ENCODE measurements around the gene MRPS18C. TPM values are rescaled to one million over a fixed set of nuclear protein-coding genes. Genes with fewer than 3 reads are reported as not detected.

MRPS18C gene
- total RNA-seq: 10 to 100 TPM; 39.2 to 87.2 (median 48.5) TPM

DNA sequence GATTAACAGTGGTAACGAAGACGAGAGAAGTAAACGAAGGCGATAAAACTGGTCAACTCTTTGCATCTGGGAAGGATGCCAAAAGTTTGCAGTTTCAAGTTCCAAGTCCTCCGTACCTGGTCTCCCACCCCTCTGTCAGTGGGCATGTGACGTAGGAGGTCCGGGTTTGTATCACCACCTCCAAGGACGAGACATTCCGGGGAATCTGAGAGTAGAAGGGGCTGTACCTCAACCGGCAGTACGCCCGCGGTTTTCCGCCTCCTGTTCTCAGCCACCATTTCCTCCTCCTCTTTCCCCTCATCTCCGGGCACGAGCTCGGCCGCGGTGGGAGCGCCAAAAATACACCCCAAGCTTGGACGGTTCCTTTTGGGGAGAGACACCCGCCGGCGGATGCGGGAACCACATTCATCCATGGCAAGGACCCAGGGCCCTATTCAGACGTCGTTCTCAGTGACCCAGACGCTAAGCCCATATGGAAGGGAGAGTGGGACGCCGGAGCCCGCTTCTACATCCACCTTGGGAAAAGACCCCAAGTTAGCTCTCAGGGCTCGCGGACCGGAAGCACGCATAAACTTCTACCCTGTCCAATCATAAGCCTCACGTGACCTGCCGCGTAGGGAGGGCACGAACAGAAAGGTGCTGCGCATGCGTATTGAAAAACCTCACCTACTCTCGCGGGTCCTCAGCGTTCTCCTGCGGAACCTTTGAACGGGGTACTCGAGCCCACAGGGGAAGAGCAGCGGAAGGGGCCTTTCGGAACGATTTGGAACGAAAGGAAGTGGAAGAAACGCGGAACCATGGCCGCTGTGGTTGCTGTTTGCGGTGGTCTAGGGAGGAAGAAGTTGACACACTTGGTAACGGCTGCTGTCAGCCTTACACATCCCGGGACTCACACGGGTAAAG lies at the start of gene MRPS18C, which contains the start of gene HELQ:
Gene MRPS18C, plus strand, starts transcription at position 778 of the 903 bp plus-strand sequence. Its CDS starts 20 bp downstream, at position 798.
Gene HELQ, minus strand, starts transcription at position 543 of the 903 bp plus-strand sequence. Its CDS starts 130 bp downstream, at position 413.
- WGBS, 10 experiments: 0 to 2% (median 0%) methylated on average over 3 to 29 of the region's 58 CpGs; no CpG with 5 or more reads in 3 of the 10 experiments
- in situ Hi-C loops (cut with MboI; ENCODE audit: low pct_unique_long_range_greater_than_20kb in 2 of 9, low sequenced_read_pairs in 9 of 9, unreplicated experiment in 9 of 9): no loop called here
- ATAC-seq (replicated peaks in 6 of 8): peak; percentile 89 to 98 (median 96)
- peaks cover 10 to 14% of the 10 kb centered on the region in 2 donors for H3K4me1 ChIP-seq (replicated peaks in 1 of 2)
- peak within 1 kb of the TSS; percentile 78 to 87 for H3K27ac ChIP-seq
- peak within 1 kb of the TSS; percentile 51 to 99 (median 72) for H3K4me3 ChIP-seq

DNA sequence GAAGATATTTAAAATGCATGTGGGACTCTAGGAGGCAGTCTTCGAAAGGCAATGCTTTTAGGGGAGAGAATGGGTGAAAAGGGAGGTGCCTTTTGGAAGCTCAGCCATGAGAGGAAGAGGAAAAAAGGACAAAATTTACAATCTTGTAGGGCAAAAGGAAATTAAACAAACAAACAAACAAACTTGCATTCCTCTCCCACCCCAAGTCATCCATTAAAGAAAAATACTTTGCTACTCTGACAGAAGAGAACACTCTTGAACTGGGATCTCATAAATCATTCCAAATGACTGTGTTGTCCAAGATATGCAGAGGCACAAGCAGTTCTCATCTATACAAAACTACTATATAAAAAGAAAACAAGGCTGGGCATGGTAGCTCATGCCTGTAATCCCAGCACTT lies 47.0 kb upstream of the MRPS18C start:
- no peak for ATAC-seq (replicated peaks in 6 of 8)
- 57 to 100% (median 86%) methylated on average over 1 of the region's 1 CpG; no CpG with 5 or more reads in 1 of the 10 experiments for WGBS, 10 experiments
- Histone ChIP-seq H3K4me3 (no peak overlapping the region), H3K27ac (no peak overlapping the region), H3K4me1 (replicated peaks in 1 of 2) (no peaks in the 10 kb centered on the region)
- in situ Hi-C loops (cut with MboI; ENCODE audit: low pct_unique_long_range_greater_than_20kb in 2 of 9, low sequenced_read_pairs in 9 of 9, unreplicated experiment in 9 of 9): no loop called here

DNA sequence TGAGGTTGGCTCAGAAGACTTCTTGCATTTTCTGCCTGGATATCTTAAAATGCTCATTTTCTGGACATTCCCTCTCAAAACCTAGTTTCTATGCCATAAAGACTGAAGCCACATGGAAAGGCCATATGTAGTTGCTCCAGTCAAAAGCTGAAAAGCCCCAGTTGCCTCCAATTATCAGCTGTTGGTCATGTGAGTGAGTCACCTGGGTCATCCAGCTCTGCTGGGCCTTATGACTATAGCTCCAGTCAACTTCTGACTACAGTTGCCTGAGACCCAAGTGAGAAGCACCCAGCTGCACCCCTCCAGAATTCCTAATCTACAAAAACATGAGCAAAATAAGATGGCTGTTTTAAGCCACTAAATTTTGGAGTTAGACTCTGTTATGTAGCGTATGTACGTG lies 42.2 kb upstream of the MRPS18C start:
- Histone ChIP-seq H3K27ac (no peak overlapping the region), H3K4me3 (no peak overlapping the region), H3K4me1 (replicated peaks in 1 of 2) (no peaks in the 10 kb centered on the region)
- in situ Hi-C loops (cut with MboI; ENCODE audit: low pct_unique_long_range_greater_than_20kb in 2 of 9, low sequenced_read_pairs in 9 of 9, unreplicated experiment in 9 of 9): no loop called here
- no peak for ATAC-seq (replicated peaks in 6 of 8)
- WGBS, 10 experiments: 90 to 100% (median 94%) methylated on average over 2 of the region's 2 CpGs; no CpG with 5 or more reads in 7 of the 10 experiments

DNA sequence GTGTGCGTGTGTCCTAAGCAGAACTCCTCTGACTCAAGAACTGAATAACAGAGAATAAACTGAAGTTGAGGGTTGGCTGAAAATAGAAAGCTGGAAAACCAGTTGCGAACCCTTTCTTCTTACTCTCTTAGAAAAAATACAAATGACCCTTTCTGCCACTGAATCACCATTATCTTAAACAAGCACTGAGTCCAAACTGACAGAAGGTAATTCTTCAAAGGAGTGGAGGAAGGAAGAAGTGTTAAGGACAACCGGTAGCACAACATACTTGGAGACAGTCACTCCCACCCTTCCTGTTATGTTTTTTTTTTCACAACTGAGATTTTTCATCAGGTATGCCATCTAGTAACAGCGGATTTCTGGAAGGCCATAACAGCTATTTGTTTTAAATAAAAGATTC lies 38.3 kb upstream of the MRPS18C start:
- no peak for ATAC-seq (replicated peaks in 6 of 8)
- in situ Hi-C loops (cut with MboI; ENCODE audit: low pct_unique_long_range_greater_than_20kb in 2 of 9, low sequenced_read_pairs in 9 of 9, unreplicated experiment in 9 of 9): no loop called here
- 87 to 100% (median 93%) methylated on average over 1 to 3 of the region's 4 CpGs; no CpG with 5 or more reads in 1 of the 10 experiments for WGBS, 10 experiments
- no peaks in the 10 kb centered on the region for H3K4me1 ChIP-seq (replicated peaks in 1 of 2)
- H3K27ac ChIP-seq: no peak overlapping the region
- no peak overlapping the region for H3K4me3 ChIP-seq

DNA sequence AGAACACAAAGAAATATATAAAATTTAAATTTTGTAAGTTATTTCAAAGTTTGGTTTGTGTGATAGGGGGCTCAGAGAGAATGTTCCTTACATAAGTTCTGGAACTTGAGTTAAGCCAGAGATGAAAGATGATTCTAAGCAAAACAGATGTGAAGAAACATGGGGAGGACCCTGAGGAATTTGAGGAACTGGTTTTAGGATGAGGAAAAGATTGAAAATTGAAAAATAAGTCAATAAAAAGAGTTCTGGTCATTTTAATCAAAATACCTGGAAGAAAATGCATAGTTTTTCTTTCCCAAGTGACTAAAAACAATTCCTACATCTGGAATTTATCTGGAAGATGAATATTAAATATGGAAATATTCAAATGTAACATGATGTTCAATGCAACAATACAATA lies 37.6 kb upstream of the MRPS18C start:
- no peak for ATAC-seq (replicated peaks in 6 of 8)
- Histone ChIP-seq H3K27ac (no peak overlapping the region), H3K4me3 (no peak overlapping the region), H3K4me1 (replicated peaks in 1 of 2) (no peaks in the 10 kb centered on the region)
- in situ Hi-C loops (cut with MboI; ENCODE audit: low pct_unique_long_range_greater_than_20kb in 2 of 9, low sequenced_read_pairs in 9 of 9, unreplicated experiment in 9 of 9): no loop called here

DNA sequence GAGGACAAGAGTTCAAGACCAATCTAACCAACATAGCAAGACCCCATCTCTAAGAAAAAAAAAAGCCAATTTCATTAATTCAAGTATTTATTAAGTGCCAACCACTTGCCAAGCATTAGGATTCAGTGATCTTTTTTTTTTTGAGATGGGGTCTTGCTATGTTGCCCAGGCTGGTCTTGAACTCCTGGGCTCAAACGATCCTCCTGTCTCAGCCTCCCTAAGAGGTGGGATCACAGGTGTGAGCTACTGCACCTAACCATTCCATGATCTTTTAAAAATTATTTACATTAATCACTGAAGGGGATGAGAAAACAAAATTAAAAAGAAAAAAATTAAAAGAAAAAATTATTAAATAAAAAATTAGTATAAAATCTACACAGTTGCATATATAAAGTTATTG lies 24.7 kb upstream of the MRPS18C start:
- WGBS, 10 experiments: 83 to 100% (median 100%) methylated on average over 1 of the region's 1 CpG; no CpG with 5 or more reads in 2 of the 10 experiments
- no peak overlapping the region for H3K4me3 ChIP-seq
- ATAC-seq (replicated peaks in 6 of 8): no peak
- no peak overlapping the region for H3K27ac ChIP-seq
- H3K4me1 ChIP-seq (replicated peaks in 1 of 2): no peaks in the 10 kb centered on the region
- in situ Hi-C loops (cut with MboI; ENCODE audit: low pct_unique_long_range_greater_than_20kb in 2 of 9, low sequenced_read_pairs in 9 of 9, unreplicated experiment in 9 of 9): no loop called here

DNA sequence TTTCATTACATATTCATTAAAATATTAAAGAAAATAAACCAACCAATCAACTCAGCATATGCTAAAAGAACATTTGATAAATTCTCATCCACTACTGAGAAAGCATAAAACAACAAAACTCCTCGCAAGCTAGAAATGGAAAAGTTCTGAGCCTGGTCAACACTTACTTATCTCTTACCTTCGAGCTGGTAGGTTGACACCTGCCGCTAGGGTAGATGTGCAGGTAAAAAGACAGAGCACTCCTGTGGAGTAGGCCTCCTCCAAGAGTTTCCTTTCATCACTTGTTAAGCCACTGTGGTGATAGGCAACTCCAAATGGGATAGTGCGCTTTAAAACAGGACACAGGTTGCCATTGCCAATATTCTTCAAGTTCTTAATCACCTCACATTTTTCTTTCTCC lies 19.2 kb upstream of the MRPS18C start:
- no peak for ATAC-seq (replicated peaks in 6 of 8)
- H3K27ac ChIP-seq: no peak overlapping the region
- H3K4me1 ChIP-seq (replicated peaks in 1 of 2): no peaks in the 10 kb centered on the region
- in situ Hi-C loops (cut with MboI; ENCODE audit: low pct_unique_long_range_greater_than_20kb in 2 of 9, low sequenced_read_pairs in 9 of 9, unreplicated experiment in 9 of 9): no loop called here
- 88 to 100% (median 95%) methylated on average over 2 to 4 of the region's 4 CpGs; no CpG with 5 or more reads in 1 of the 10 experiments for WGBS, 10 experiments
- H3K4me3 ChIP-seq: no peak overlapping the region

DNA sequence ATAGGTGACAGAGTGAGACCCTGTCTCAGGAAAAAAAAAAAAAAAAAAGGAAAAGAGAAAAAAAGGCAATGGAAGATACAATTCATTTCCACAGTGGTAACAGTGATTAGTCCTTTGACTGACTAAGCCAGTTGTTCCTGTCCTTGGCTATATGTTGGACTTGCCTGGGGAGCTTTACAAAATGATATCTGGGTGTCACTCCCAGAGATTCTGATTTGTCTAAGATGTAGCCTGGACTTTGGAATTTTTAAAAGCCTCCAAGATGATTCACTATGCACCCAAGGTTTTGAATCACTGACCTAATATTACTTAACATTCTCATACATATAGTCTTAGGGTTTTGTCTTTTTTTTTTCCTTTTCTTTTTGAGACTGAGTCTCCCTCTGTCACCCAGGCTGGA lies 17.1 kb upstream of the MRPS18C start:
- no peak overlapping the region for H3K4me3 ChIP-seq
- in situ Hi-C loops (cut with MboI; ENCODE audit: low pct_unique_long_range_greater_than_20kb in 2 of 9, low sequenced_read_pairs in 9 of 9, unreplicated experiment in 9 of 9): no loop called here
- ATAC-seq (replicated peaks in 6 of 8): no peak
- H3K4me1 ChIP-seq (replicated peaks in 1 of 2): no peaks in the 10 kb centered on the region
- H3K27ac ChIP-seq: no peak overlapping the region

DNA sequence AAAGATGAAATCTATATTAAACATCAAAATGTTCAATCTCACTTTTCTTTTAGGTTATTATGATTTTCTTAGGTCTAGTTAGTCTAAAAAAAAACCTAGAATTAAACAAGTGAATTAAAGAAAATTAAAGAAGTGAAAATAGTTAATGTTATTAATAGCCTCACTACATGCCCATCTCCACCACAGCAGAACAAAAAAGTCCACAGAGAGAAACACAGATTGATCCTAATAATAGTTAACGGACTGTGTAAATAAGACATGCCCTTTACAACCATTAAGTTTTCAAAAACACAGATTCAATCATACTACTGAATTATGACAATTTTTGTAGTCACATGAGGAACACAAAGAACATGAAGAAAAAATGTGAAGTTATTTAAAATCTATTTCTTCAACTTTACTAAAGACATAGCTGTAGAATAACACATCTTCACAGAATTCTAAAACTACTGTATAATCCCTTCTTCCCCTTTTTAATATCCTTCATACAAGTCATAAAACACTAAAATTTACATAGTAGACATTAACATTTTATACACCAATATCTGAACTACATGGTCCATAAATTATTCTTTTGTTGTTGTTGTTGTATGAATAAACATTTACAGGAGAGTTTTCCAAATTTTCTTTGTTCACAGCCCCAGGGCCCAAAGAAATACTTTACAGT lies 15.6 kb upstream of the MRPS18C start:
- no peak overlapping the region for H3K27ac ChIP-seq
- H3K4me1 ChIP-seq (replicated peaks in 1 of 2): no peaks in the 10 kb centered on the region
- no peak for ATAC-seq (replicated peaks in 6 of 8)
- in situ Hi-C loops (cut with MboI; ENCODE audit: low pct_unique_long_range_greater_than_20kb in 2 of 9, low sequenced_read_pairs in 9 of 9, unreplicated experiment in 9 of 9): no loop called here
- 25 to 100% (median 100%) methylated on average over 1 of the region's 1 CpG; no CpG with 5 or more reads in 1 of the 10 experiments for WGBS, 10 experiments
- H3K4me3 ChIP-seq: no peak overlapping the region

DNA sequence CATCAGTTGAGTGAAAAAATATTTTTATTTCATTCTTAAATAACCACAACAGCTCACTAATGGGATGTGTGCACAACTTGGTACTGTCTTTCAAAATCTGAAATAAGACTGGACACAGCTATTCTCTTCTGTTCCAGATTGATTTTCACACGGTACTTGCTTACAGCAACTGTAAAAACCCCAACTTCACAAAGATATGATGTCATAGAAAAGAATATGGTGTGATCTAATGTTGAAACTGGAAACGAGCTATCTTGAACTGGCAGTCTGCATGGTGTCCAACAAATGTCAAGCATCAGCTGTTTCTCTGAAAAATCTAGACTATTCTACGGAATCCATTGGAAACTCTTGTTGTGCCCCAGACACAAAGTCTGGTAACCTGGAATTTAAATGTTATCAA lies 15.0 kb upstream of the MRPS18C start:
- ATAC-seq (replicated peaks in 6 of 8): no peak
- H3K4me1 ChIP-seq (replicated peaks in 1 of 2): no peaks in the 10 kb centered on the region
- in situ Hi-C loops (cut with MboI; ENCODE audit: low pct_unique_long_range_greater_than_20kb in 2 of 9, low sequenced_read_pairs in 9 of 9, unreplicated experiment in 9 of 9): no loop called here
- H3K4me3 ChIP-seq: no peak overlapping the region
- no peak overlapping the region for H3K27ac ChIP-seq
- WGBS, 10 experiments: 47 to 100% (median 84%) methylated on average over 1 to 3 of the region's 3 CpGs

DNA sequence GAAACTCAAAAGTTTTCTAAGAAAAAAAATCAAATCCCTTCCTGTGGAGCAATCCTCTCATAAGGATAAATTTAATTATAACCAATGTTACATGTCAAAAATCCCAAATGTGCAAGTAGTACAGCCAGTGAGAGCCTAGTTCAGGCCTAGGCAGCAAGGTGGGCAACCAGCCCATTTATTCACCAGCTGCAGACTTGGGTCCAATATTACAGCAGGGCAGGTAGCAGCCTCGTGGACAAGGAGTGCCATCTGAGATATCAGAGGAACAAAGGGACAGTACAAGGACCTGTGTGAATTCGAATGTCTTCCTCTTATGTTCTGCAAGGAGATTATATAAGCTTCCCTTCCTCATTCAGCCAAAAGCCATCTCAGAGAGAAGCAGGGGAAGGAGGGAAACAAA lies 6.8 kb upstream of the MRPS18C start:
- no peak for ATAC-seq (replicated peaks in 6 of 8)
- WGBS, 10 experiments: 40 to 90% (median 63%) methylated on average over 1 to 2 of the region's 2 CpGs; no CpG with 5 or more reads in 5 of the 10 experiments
- Histone ChIP-seq H3K27ac (no peak overlapping the region), H3K4me3 (no peak overlapping the region), H3K4me1 (replicated peaks in 1 of 2) (peaks cover 0 to 3% of the 10 kb centered on the region in 2 donors)
- in situ Hi-C loops (cut with MboI; ENCODE audit: low pct_unique_long_range_greater_than_20kb in 2 of 9, low sequenced_read_pairs in 9 of 9, unreplicated experiment in 9 of 9): no loop called here

DNA sequence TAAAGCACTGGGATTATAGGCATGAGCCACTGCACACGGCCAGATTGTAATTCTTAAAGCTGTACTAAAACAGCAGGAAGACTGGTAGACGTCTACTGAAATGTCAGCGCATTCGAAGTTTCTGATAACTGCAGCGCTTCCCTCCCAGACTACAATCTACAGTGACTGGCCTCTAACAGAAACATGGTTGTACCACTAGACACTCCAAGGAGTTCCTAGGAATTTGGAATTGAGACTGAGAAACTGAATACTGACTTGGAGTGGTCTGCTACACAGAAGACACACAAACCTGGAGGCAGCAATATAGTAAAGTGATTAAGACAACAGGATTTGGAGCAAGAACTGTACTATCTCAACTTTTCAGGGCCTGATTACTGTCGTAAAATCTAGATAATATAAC lies 1.2 kb upstream of the MRPS18C start:
- in situ Hi-C loops (cut with MboI; ENCODE audit: low pct_unique_long_range_greater_than_20kb in 2 of 9, low sequenced_read_pairs in 9 of 9, unreplicated experiment in 9 of 9): no loop called here

DNA sequence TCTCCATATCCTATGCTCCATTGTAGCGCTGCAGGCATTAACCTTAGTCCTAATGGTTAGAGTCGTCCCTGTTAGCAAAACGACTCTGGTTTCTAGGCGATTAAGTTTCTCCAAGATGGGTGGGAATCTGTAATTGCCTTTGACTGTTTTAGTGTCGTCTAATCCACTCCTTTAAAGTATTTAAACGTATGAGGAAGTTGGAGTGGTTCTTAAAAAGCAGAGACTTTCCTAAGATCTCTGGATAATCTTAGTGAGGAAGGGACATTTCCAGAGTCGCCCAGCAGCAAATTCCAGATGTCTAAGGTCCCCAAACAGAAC lies 285 bp downstream of the MRPS18C start:
- Histone ChIP-seq H3K27ac (peak overlapping the region; percentile 61 to 87), H3K4me3 (peak overlapping the region; percentile 51 to 99 (median 72)), H3K4me1 (replicated peaks in 1 of 2) (peaks cover 10 to 14% of the 10 kb centered on the region in 2 donors)
- in situ Hi-C loops (cut with MboI; ENCODE audit: low pct_unique_long_range_greater_than_20kb in 2 of 9, low sequenced_read_pairs in 9 of 9, unreplicated experiment in 9 of 9): no loop called here
- WGBS, 10 experiments: 0 to 6% (median 0%) methylated on average over 1 to 7 of the region's 7 CpGs; no CpG with 5 or more reads in 1 of the 10 experiments
- no peak for ATAC-seq (replicated peaks in 6 of 8)

More for the DNA sequence above, 1.2 kb upstream of the MRPS18C start:
- no peak for ATAC-seq (replicated peaks in 6 of 8)
- peaks cover 10 to 14% of the 10 kb centered on the region in 2 donors for H3K4me1 ChIP-seq (replicated peaks in 1 of 2)
- peak overlapping the region; percentile 51 to 99 (median 72) for H3K4me3 ChIP-seq
- WGBS, 10 experiments: 8 to 83% (median 57%) methylated on average over 1 to 6 of the region's 6 CpGs; no CpG with 5 or more reads in 1 of the 10 experiments
- H3K27ac ChIP-seq: no peak overlapping the region

Measured in motor neuron (in vitro differentiated cells).